ENCODE results near the gene OTOA. TPM values are rescaled to one million over a fixed set of nuclear protein-coding genes. Genes with fewer than 3 reads are reported as not detected.

OTOA gene
- polyA plus RNA-seq, 2 of the 4 experiments (the other 2 are of a cell fraction) = 0.05 TPM; not detected in 1

GRCh38 chr16:21638573-21638975 lies 25.2 kb upstream of the OTOA start:
- FAIRE-seq (no peak), ATAC-seq (peak in 1 of 2 experiments; percentile 66; a peak in 3 of 6 replicates), DNase-seq (ENCODE audit: low read depth in 1 of 2, low spot score in 1 of 2) (no peak)
- no peak overlapping the region for H3K27ac ChIP-seq
- 36% methylated on average over 4 of the region's 4 CpGs for WGBS (ENCODE audit: missing lambda C conversion rate)
- no peaks in the 10 kb centered on the region for H3K9me3 ChIP-seq
- TF ChIP-seq GATA3 (IDR thresholded peaks at IDR 0.05; ENCODE audit: borderline replicate concordance) = no peak
- no peak for TF ChIP-seq HEYL (CRISPR knock-in tag; IDR thresholded peaks at IDR 0.05)
- no peak for TF ChIP-seq MYC (IDR thresholded peaks at IDR 0.05; ENCODE audit: borderline replicate concordance, low read length)
- no peak for TF ChIP-seq HOXB13 (CRISPR knock-in tag; IDR thresholded peaks at IDR 0.05; ENCODE audit: low read depth)
- no peak for TF ChIP-seq NR3C1 (IDR thresholded peaks at IDR 0.05)
- no peak for TF ChIP-seq MAX (IDR thresholded peaks at IDR 0.05)
- ChIA-PET CTCF (interaction anchor here (0.9 to 4.0 kb wide), 6 partner anchors 10 to 71 kb away, joined by 3 to 21 read pairs (median 4); no protein-coding TSS in a partner anchor), POLR2A (no interaction called here)
- H3K4me1 ChIP-seq = peaks cover 7% of the 10 kb centered on the region; the same call in 2 of the 3 replicates
- H3K4me2 ChIP-seq = no peak overlapping the region
- H3K4me3 ChIP-seq = no peak overlapping the region

GRCh38 chr16:21639493-21639892 lies 24.3 kb upstream of the OTOA start:
- CTCF ChIA-PET = interaction anchor here (0.9 to 4.0 kb wide), 10 partner anchors 11 to 70 kb away, joined by 3 to 26 read pairs (median 5); no protein-coding TSS in a partner anchor
- Histone ChIP-seq H3K4me2 (no peak overlapping the region), H3K9me3 (no peaks in the 10 kb centered on the region)

More at GRCh38 chr16:21639493-21639892, 24.3 kb upstream of the OTOA start:
- H3K27ac ChIP-seq = no peak overlapping the region
- no peak overlapping the region for H3K4me3 ChIP-seq
- no peak for FAIRE-seq
- no peak for DNase-seq (ENCODE audit: low read depth in 1 of 2, low spot score in 1 of 2)
- no peak for ATAC-seq
- TF ChIP-seq JUNB (IDR thresholded peaks at IDR 0.05) (no peak), POLR2A (IDR thresholded peaks at IDR 0.05; ENCODE audit: low read length) (no peak), HEYL (CRISPR knock-in tag; IDR thresholded peaks at IDR 0.05) (no peak), RAD21 (conservative IDR thresholded peaks at IDR 0.05 in 1 of 2, IDR thresholded peaks at IDR 0.05 in 1 of 2) (no peak), REST (IDR thresholded peaks at IDR 0.05) (no peak), CBX8 (IDR thresholded peaks at IDR 0.05) (no peak), PBX3 (IDR thresholded peaks at IDR 0.05) (no peak), PHF8 (IDR thresholded peaks at IDR 0.05; ENCODE audit: borderline replicate concordance, low read depth) (no peak), ESRRA (IDR thresholded peaks at IDR 0.05; ENCODE audit: borderline replicate concordance, low read length) (no peak), MYC (IDR thresholded peaks at IDR 0.05; ENCODE audit: borderline replicate concordance, low read length) (no peak), MAX (IDR thresholded peaks at IDR 0.05) (no peak), ZNF302 (CRISPR knock-in tag; IDR thresholded peaks at IDR 0.05) (no peak), TP53 (CRISPR knock-in tag; IDR thresholded peaks at IDR 0.05) (no peak), HMGXB4 (CRISPR knock-in tag; IDR thresholded peaks at IDR 0.05; ENCODE audit: borderline replicate concordance) (no peak), ZSCAN20 (CRISPR knock-in tag; IDR thresholded peaks at IDR 0.05) (no peak), ZC3H11A (IDR thresholded peaks at IDR 0.05) (no peak)
- TF ChIP-seq, protein P1, sequence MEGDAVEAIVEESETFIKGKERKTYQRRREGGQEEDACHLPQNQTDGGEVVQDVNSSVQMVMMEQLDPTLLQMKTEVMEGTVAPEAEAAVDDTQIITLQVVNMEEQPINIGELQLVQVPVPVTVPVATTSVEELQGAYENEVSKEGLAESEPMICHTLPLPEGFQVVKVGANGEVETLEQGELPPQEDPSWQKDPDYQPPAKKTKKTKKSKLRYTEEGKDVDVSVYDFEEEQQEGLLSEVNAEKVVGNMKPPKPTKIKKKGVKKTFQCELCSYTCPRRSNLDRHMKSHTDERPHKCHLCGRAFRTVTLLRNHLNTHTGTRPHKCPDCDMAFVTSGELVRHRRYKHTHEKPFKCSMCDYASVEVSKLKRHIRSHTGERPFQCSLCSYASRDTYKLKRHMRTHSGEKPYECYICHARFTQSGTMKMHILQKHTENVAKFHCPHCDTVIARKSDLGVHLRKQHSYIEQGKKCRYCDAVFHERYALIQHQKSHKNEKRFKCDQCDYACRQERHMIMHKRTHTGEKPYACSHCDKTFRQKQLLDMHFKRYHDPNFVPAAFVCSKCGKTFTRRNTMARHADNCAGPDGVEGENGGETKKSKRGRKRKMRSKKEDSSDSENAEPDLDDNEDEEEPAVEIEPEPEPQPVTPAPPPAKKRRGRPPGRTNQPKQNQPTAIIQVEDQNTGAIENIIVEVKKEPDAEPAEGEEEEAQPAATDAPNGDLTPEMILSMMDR (IDR thresholded peaks at IDR 0.05) = no peak
- H3K4me1 ChIP-seq = peaks cover 7% of the 10 kb centered on the region; the same call in 2 of the 3 replicates
- POLR2A ChIA-PET = no interaction called here
- WGBS (ENCODE audit: missing lambda C conversion rate) = 91% methylated on average over 2 of the region's 2 CpGs

All from A549 (cell line).